ENCODE measurements around the gene FOLR1.

The FOLR1 gene

GRCh38 chr11:72222907-72223614 lies 31.1 kb downstream of the FOLR1 start:
- Histone ChIP-seq H3K9ac (ENCODE audit: low read depth in 1 of 2, low read length in 2 of 2) (peak overlapping the region; percentile 74 to 90), H3K27ac (ENCODE audit: low read depth, low read length) (peak overlapping the region; percentile 90), H3K4me1 (ENCODE audit: control insufficient read depth in 1 of 2, insufficient read depth in 2 of 2, low read length in 2 of 2) (peaks cover 16 to 25% of the 10 kb centered on the region in 2 donors), H3K4me3 (ENCODE audit: low read depth in 1 of 2, low read length in 2 of 2) (peak overlapping the region; percentile 70 to 92), H3K27me3 (ENCODE audit: control insufficient read depth in 1 of 2, insufficient read depth in 2 of 2, low read length in 2 of 2) (peaks cover 0 to 3% of the 10 kb centered on the region in 2 donors), H3K9me3 (ENCODE audit: control insufficient read depth in 1 of 2, low read length in 2 of 2) (no peaks in the 10 kb centered on the region), H3K36me3 (ENCODE audit: control insufficient read depth in 1 of 2, insufficient read depth in 2 of 2, low read length in 2 of 2) (peaks cover under 1 to 2% of the 10 kb centered on the region in 2 donors)

DNA sequence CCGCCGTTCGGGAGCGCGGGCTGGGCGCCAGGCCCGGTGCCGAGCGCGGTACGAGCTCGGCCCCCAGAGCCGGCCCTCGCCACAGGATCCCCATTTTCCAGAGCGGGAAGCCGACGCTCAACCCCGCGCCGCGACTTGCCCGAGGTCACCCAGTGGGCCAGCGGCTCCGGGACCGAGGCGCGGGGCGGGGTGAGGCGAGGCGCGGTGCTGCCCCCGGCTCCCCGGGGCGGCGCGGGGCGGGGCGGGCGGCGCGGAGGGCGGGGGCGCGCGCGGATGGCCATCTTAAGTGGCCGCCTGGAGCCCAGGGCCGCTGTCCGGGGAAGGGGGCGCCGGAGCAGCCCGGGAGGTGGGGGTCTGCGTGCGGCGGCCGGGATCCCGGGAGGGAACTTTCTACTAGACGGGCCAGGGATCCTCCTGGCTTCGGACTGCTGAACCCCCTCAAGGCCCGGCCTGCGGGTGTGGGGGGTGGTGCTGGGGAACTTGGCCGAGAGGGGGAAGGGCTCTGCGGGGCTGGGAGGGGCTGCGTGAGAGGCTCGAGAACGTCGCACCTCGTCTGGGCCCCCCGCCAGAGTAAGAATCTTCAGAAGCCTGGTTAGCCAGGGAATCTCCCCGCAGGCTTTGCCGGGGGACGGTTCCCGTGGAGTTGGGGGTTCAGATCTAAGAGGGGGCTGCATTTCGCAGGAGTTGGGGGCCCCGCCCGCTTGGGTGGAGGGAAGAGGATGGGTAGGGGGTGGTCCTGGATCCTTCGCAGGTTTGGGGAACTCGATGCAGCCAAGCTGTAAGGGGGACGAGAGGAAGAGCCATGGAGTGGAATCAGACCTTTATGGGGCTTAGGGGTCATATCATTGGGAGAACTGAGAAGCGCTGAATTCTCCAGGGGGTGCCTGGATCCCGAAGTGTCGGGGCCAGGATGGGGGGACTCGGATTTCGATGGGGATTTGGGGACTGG lies 31.9 kb downstream of the FOLR1 start:
- Histone ChIP-seq H3K4me1 (ENCODE audit: control insufficient read depth in 1 of 2, insufficient read depth in 2 of 2, low read length in 2 of 2) (peaks cover 16 to 25% of the 10 kb centered on the region in 2 donors), H3K27ac (ENCODE audit: low read depth, low read length) (peak overlapping the region; percentile 90), H3K9ac (ENCODE audit: low read depth in 1 of 2, low read length in 2 of 2) (peak overlapping the region; percentile 82 to 90), H3K9me3 (ENCODE audit: control insufficient read depth in 1 of 2, low read length in 2 of 2) (no peaks in the 10 kb centered on the region), H3K4me3 (ENCODE audit: low read depth in 1 of 2, low read length in 2 of 2) (peak overlapping the region; percentile 92 to 96), H3K36me3 (ENCODE audit: control insufficient read depth in 1 of 2, insufficient read depth in 2 of 2, low read length in 2 of 2) (peaks cover 9% of the 10 kb centered on the region in 2 donors), H3K27me3 (ENCODE audit: control insufficient read depth in 1 of 2, insufficient read depth in 2 of 2, low read length in 2 of 2) (no peaks in the 10 kb centered on the region)

GRCh38 chr11:72224564-72225410 lies 32.8 kb downstream of the FOLR1 start, which contains the start of gene INPPL1:
INPPL1 (plus strand) TSS chr11:72224767; CDS start chr11:72224985, 218 bp downstream.
- H3K9ac ChIP-seq (ENCODE audit: low read depth in 1 of 2, low read length in 2 of 2): peak within 1 kb of the TSS; percentile 82 to 90
- H3K4me3 ChIP-seq (ENCODE audit: low read depth in 1 of 2, low read length in 2 of 2): peak within 1 kb of the TSS; percentile 92 to 96
- peaks cover 16 to 25% of the 10 kb centered on the region in 2 donors for H3K4me1 ChIP-seq (ENCODE audit: control insufficient read depth in 1 of 2, insufficient read depth in 2 of 2, low read length in 2 of 2)
- no peaks in the 10 kb centered on the region for H3K27me3 ChIP-seq (ENCODE audit: control insufficient read depth in 1 of 2, insufficient read depth in 2 of 2, low read length in 2 of 2)
- H3K36me3 ChIP-seq (ENCODE audit: control insufficient read depth in 1 of 2, insufficient read depth in 2 of 2, low read length in 2 of 2): peaks cover 16 to 18% of the 10 kb centered on the region in 2 donors
- peak within 1 kb of the TSS; percentile 90 for H3K27ac ChIP-seq (ENCODE audit: low read depth, low read length)
- H3K9me3 ChIP-seq (ENCODE audit: control insufficient read depth in 1 of 2, low read length in 2 of 2): no peaks in the 10 kb centered on the region

DNA sequence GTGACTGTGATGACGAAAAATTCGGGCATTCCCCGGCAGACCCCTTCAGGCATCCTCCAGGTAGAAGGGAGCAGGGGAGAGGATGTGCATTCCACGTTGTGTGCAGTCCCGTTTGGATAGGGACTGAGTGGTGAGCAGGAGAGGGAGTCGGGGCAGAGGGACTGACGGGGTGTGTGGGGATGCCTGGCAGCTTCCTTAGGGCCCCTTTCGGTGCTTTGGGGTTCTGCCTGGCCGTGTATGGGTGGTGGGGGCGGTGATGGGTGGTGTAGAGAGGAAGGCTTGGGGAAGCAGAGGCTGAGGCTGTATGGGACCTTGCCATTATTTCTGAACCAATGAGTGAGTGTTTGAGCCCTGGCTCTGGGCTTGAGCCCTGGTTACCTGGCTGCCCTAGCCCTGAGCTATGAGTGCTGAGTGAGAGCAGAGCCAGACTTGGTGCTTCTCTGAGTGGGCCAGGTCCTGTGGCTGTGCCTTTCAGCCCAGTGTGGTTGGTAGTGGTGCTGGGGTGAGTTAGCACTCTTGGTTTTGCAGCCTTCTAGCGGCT lies 33.5 kb downstream of the FOLR1 start:
- H3K9ac ChIP-seq (ENCODE audit: low read depth in 1 of 2, low read length in 2 of 2): peak overlapping the region; percentile 82 to 90
- H3K36me3 ChIP-seq (ENCODE audit: control insufficient read depth in 1 of 2, insufficient read depth in 2 of 2, low read length in 2 of 2): peaks cover 23 to 25% of the 10 kb centered on the region in 2 donors
- H3K27me3 ChIP-seq (ENCODE audit: control insufficient read depth in 1 of 2, insufficient read depth in 2 of 2, low read length in 2 of 2): no peaks in the 10 kb centered on the region
- H3K9me3 ChIP-seq (ENCODE audit: control insufficient read depth in 1 of 2, low read length in 2 of 2): no peaks in the 10 kb centered on the region
- H3K4me3 ChIP-seq (ENCODE audit: low read depth in 1 of 2, low read length in 2 of 2): peak overlapping the region; percentile 71 to 92
- H3K27ac ChIP-seq (ENCODE audit: low read depth, low read length): no peak overlapping the region
- H3K4me1 ChIP-seq (ENCODE audit: control insufficient read depth in 1 of 2, insufficient read depth in 2 of 2, low read length in 2 of 2): peaks cover 16 to 25% of the 10 kb centered on the region in 2 donors

DNA sequence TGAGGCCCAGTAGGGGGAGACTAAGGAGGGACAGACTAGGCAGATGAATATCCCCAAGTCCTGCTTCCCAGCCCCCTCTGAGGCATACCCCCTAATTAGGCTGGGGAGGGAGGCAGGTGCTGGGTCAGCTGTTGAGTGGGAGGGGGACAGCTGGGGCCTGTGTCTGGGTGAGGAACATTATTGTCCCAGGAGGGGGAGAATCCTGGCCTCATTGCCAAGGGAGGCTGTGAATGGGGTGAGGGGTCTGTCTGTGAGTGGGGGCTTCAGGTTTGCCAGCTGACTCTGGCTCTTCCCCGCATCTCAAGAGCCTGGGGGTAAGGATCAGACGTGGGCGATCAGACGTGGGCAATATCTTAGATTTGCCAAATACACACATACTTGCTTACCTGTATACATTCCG lies 34.8 kb downstream of the FOLR1 start:
- peaks cover 33 to 37% of the 10 kb centered on the region in 2 donors for H3K36me3 ChIP-seq (ENCODE audit: control insufficient read depth in 1 of 2, insufficient read depth in 2 of 2, low read length in 2 of 2)
- H3K4me3 ChIP-seq (ENCODE audit: low read depth in 1 of 2, low read length in 2 of 2): no peak overlapping the region
- H3K27ac ChIP-seq (ENCODE audit: low read depth, low read length): no peak overlapping the region
- peaks cover 16 to 22% of the 10 kb centered on the region in 2 donors for H3K4me1 ChIP-seq (ENCODE audit: control insufficient read depth in 1 of 2, insufficient read depth in 2 of 2, low read length in 2 of 2)
- no peaks in the 10 kb centered on the region for H3K9me3 ChIP-seq (ENCODE audit: control insufficient read depth in 1 of 2, low read length in 2 of 2)
- H3K9ac ChIP-seq (ENCODE audit: low read depth in 1 of 2, low read length in 2 of 2): no peak overlapping the region
- no peaks in the 10 kb centered on the region for H3K27me3 ChIP-seq (ENCODE audit: control insufficient read depth in 1 of 2, insufficient read depth in 2 of 2, low read length in 2 of 2)

- H3K36me3 ChIP-seq (ENCODE audit: control insufficient read depth in 1 of 2, insufficient read depth in 2 of 2, low read length in 2 of 2): peaks cover 38 to 46% of the 10 kb centered on the region in 2 donors
- no peak overlapping the region for H3K4me3 ChIP-seq (ENCODE audit: low read depth in 1 of 2, low read length in 2 of 2)
- no peak overlapping the region for H3K27ac ChIP-seq (ENCODE audit: low read depth, low read length)
- no peaks in the 10 kb centered on the region for H3K9me3 ChIP-seq (ENCODE audit: control insufficient read depth in 1 of 2, low read length in 2 of 2)
- H3K27me3 ChIP-seq (ENCODE audit: control insufficient read depth in 1 of 2, insufficient read depth in 2 of 2, low read length in 2 of 2): no peaks in the 10 kb centered on the region
- no peak overlapping the region for H3K9ac ChIP-seq (ENCODE audit: low read depth in 1 of 2, low read length in 2 of 2)
- H3K4me1 ChIP-seq (ENCODE audit: control insufficient read depth in 1 of 2, insufficient read depth in 2 of 2, low read length in 2 of 2): peaks cover 11 to 13% of the 10 kb centered on the region in 2 donors
These were observed 35.6 kb downstream of the FOLR1 start for GRCh38 chr11:72227316-72228228.

DNA sequence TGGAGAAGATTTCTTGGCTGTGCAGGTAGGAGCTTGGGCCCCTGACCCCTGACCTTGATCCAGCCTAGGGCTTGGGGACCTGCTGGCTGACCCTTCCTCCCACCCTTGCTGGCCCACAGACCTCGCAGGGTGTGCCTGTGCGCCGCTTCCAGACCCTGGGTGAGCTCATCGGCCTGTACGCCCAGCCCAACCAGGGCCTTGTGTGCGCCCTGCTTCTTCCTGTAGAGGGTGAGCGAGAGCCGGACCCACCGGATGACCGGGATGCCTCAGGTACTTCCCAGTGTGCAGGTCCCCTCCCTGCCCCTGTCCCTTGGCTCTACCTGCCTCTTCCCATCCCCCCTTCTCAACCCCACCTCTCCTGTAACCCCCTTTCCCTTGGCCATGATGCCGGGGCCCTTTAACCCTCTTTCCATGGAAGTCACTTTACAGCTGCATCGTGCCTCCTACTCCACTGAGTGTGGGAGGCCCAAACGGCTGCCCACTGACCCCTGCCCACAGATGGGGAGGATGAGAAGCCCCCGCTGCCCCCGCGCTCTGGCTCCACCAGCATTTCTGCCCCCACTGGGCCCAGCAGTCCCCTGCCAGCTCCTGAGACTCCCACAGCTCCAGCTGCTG lies 36.4 kb downstream of the FOLR1 start:
- Histone ChIP-seq H3K27ac (ENCODE audit: low read depth, low read length) (no peak overlapping the region), H3K9ac (ENCODE audit: low read depth in 1 of 2, low read length in 2 of 2) (no peak overlapping the region), H3K36me3 (ENCODE audit: control insufficient read depth in 1 of 2, insufficient read depth in 2 of 2, low read length in 2 of 2) (peaks cover 46 to 54% of the 10 kb centered on the region in 2 donors), H3K4me3 (ENCODE audit: low read depth in 1 of 2, low read length in 2 of 2) (no peak overlapping the region), H3K4me1 (ENCODE audit: control insufficient read depth in 1 of 2, insufficient read depth in 2 of 2, low read length in 2 of 2) (peaks cover 8 to 10% of the 10 kb centered on the region in 2 donors), H3K9me3 (ENCODE audit: control insufficient read depth in 1 of 2, low read length in 2 of 2) (no peaks in the 10 kb centered on the region), H3K27me3 (ENCODE audit: control insufficient read depth in 1 of 2, insufficient read depth in 2 of 2, low read length in 2 of 2) (no peaks in the 10 kb centered on the region)

- Histone ChIP-seq H3K4me1 (ENCODE audit: control insufficient read depth in 1 of 2, insufficient read depth in 2 of 2, low read length in 2 of 2) (peaks cover 8 to 10% of the 10 kb centered on the region in 2 donors), H3K9me3 (ENCODE audit: control insufficient read depth in 1 of 2, low read length in 2 of 2) (no peaks in the 10 kb centered on the region), H3K27me3 (ENCODE audit: control insufficient read depth in 1 of 2, insufficient read depth in 2 of 2, low read length in 2 of 2) (no peaks in the 10 kb centered on the region), H3K4me3 (ENCODE audit: low read depth in 1 of 2, low read length in 2 of 2) (no peak overlapping the region), H3K27ac (ENCODE audit: low read depth, low read length) (no peak overlapping the region), H3K9ac (ENCODE audit: low read depth in 1 of 2, low read length in 2 of 2) (no peak overlapping the region), H3K36me3 (ENCODE audit: control insufficient read depth in 1 of 2, insufficient read depth in 2 of 2, low read length in 2 of 2) (peaks cover 46 to 59% of the 10 kb centered on the region in 2 donors)
These were observed 36.9 kb downstream of the FOLR1 start for GRCh38 chr11:72228844-72229231.
